ENCODE data around the gene DNAH14. TPM values are rescaled to one million over a fixed set of nuclear protein-coding genes. Genes with fewer than 3 reads are reported as not detected.

DNAH14 gene
- total RNA-seq, 1 experiment from 2014 or later, result 47.0 TPM

DNA sequence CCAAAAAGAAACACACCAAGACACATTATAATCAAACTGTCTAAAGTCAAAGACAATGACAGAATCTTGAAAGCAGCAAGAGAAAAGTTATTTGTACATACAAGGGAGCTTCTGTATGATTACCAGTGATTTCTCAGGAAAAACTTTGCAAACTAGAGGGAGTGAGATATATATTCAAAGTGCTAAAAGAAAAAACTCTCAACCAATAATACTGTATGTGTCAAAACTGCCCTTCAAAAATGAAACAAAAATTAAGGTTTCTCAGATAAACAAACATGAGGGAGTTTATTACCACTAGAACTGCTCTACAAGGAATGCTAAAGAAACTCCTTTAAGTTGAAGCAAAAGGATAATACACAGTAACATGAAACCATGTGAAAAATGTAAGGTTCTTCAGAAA, 418.9 kb downstream of the DNAH14 start:
- no peaks in the 10 kb centered on the region for H3K9me3 ChIP-seq (ENCODE audit: control insufficient read depth, insufficient read depth, low read depth, low read length)
- POLR2A ChIA-PET, result no interaction called here
- no TSS peak for BruUV-seq (replicated peaks)

DNA sequence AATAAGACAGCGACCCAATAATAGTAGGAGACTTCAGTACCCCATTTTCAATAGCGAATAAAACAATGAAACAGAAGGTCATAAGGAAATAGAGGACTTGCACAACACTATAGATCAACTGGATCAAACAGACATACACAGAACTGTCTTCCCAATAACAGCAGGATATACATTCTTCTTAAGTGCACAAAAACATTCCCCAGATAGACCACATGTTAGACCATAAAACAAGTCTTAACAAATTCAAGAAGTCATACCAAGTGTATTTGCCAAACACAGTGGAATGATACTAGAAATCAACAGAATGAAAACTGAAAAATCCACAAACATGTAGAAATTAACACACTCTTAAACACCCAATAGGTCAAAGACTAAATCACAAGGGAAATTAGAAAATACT, 420.4 kb downstream of the DNAH14 start:
- in situ Hi-C loops (cut with HindIII; ENCODE audit: low pct_unique_long_range_greater_than_20kb, low sequenced_read_pairs), result no loop called here
- ChIA-PET CTCF (no interaction called here), POLR2A (no interaction called here)
- intact Hi-C loops (cut with micrococcal nuclease; ENCODE audit: unreplicated experiment), result no loop called here
- TF ChIP-seq POLR2AphosphoS5 (IDR thresholded peaks at IDR 0.05; ENCODE audit: low read depth, low read length) (no peak), SIN3A (IDR thresholded peaks at IDR 0.05; ENCODE audit: borderline replicate concordance, insufficient read depth, low read depth, low read length) (no peak), TCF7L2 (IDR thresholded peaks at IDR 0.05; ENCODE audit: low read depth, low read length) (no peak)
- TF ChIP-seq, protein P1, sequence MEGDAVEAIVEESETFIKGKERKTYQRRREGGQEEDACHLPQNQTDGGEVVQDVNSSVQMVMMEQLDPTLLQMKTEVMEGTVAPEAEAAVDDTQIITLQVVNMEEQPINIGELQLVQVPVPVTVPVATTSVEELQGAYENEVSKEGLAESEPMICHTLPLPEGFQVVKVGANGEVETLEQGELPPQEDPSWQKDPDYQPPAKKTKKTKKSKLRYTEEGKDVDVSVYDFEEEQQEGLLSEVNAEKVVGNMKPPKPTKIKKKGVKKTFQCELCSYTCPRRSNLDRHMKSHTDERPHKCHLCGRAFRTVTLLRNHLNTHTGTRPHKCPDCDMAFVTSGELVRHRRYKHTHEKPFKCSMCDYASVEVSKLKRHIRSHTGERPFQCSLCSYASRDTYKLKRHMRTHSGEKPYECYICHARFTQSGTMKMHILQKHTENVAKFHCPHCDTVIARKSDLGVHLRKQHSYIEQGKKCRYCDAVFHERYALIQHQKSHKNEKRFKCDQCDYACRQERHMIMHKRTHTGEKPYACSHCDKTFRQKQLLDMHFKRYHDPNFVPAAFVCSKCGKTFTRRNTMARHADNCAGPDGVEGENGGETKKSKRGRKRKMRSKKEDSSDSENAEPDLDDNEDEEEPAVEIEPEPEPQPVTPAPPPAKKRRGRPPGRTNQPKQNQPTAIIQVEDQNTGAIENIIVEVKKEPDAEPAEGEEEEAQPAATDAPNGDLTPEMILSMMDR (IDR thresholded peaks at IDR 0.05), result no peak
- TF ChIP-seq, protein P2, sequence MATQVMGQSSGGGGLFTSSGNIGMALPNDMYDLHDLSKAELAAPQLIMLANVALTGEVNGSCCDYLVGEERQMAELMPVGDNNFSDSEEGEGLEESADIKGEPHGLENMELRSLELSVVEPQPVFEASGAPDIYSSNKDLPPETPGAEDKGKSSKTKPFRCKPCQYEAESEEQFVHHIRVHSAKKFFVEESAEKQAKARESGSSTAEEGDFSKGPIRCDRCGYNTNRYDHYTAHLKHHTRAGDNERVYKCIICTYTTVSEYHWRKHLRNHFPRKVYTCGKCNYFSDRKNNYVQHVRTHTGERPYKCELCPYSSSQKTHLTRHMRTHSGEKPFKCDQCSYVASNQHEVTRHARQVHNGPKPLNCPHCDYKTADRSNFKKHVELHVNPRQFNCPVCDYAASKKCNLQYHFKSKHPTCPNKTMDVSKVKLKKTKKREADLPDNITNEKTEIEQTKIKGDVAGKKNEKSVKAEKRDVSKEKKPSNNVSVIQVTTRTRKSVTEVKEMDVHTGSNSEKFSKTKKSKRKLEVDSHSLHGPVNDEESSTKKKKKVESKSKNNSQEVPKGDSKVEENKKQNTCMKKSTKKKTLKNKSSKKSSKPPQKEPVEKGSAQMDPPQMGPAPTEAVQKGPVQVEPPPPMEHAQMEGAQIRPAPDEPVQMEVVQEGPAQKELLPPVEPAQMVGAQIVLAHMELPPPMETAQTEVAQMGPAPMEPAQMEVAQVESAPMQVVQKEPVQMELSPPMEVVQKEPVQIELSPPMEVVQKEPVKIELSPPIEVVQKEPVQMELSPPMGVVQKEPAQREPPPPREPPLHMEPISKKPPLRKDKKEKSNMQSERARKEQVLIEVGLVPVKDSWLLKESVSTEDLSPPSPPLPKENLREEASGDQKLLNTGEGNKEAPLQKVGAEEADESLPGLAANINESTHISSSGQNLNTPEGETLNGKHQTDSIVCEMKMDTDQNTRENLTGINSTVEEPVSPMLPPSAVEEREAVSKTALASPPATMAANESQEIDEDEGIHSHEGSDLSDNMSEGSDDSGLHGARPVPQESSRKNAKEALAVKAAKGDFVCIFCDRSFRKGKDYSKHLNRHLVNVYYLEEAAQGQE (IDR thresholded peaks at IDR 0.05; ENCODE audit: insufficient read depth in 1 of 2, low read depth in 2 of 2, low read length in 1 of 2), result no peak
- Histone ChIP-seq H3K27ac (ENCODE audit: low read length) (no peak overlapping the region), H3K27me3 (ENCODE audit: control insufficient read depth, insufficient read depth, low read length) (peaks cover 5% of the 10 kb centered on the region; the same call in 1 of the 2 replicates), H3K9me3 (ENCODE audit: control insufficient read depth, insufficient read depth, low read depth, low read length) (no peaks in the 10 kb centered on the region), H3K4me3 (ENCODE audit: low read depth in 2 of 2, low read length in 2 of 2) (no peak overlapping the region), H3K36me3 (ENCODE audit: control insufficient read depth, insufficient read depth, low read length) (no peaks in the 10 kb centered on the region), H3K4me1 (ENCODE audit: control insufficient read depth, insufficient read depth, low read length) (no peaks in the 10 kb centered on the region)
- no peak for DNase-seq (ENCODE audit: low read depth, low spot score)
- no peak for ATAC-seq
- BruUV-seq (replicated peaks), result no TSS peak

More for the DNA sequence above, 418.9 kb downstream of the DNAH14 start:
- in situ Hi-C loops (cut with HindIII; ENCODE audit: low pct_unique_long_range_greater_than_20kb, low sequenced_read_pairs) (no loop called here), intact Hi-C loops (cut with micrococcal nuclease; ENCODE audit: unreplicated experiment) (no loop called here)
- no peak for ATAC-seq
- CTCF ChIA-PET, result no interaction called here
- Histone ChIP-seq H3K36me3 (ENCODE audit: control insufficient read depth, insufficient read depth, low read length) (no peaks in the 10 kb centered on the region), H3K4me1 (ENCODE audit: control insufficient read depth, insufficient read depth, low read length) (no peaks in the 10 kb centered on the region), H3K27me3 (ENCODE audit: control insufficient read depth, insufficient read depth, low read length) (0 out of 2 replicates have a peak, but pooled peaks cover 5% of the 10 kb centered on the region), H3K27ac (ENCODE audit: low read length) (no peak overlapping the region), H3K4me3 (ENCODE audit: low read depth in 2 of 2, low read length in 2 of 2) (no peak overlapping the region)
- TF ChIP-seq POLR2AphosphoS5 (IDR thresholded peaks at IDR 0.05; ENCODE audit: low read depth, low read length), result no peak
- TF ChIP-seq SIN3A (IDR thresholded peaks at IDR 0.05; ENCODE audit: borderline replicate concordance, insufficient read depth, low read depth, low read length), result no peak
- no peak for DNase-seq (ENCODE audit: low read depth, low spot score)

DNA sequence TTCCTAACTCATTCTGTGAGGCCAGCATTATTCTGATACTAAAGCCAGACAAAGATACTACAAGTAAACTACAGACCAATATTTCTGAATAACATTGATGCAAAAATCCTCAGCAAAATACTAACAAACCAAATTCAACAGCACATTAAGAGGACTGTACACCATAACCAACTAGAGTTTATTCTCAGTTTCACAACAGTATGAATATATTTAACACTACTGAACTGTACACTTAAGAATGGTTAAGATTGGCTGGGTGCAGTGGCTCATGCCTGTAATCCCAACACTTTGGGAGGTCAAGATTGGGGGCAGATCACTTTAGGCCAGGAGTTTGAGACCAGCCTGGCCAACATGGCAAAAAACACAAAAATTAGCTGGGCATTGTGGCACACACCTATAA, 421.4 kb downstream of the DNAH14 start:
- POLR2A ChIA-PET, result interaction anchor here (0.7 kb wide), 1 partner anchor 1004 kb away, joined by 3 read pairs; no protein-coding TSS in a partner anchor
- TF ChIP-seq TCF7L2 (IDR thresholded peaks at IDR 0.05; ENCODE audit: low read depth, low read length) (no peak), SIN3A (IDR thresholded peaks at IDR 0.05; ENCODE audit: borderline replicate concordance, insufficient read depth, low read depth, low read length) (no peak), POLR2AphosphoS5 (IDR thresholded peaks at IDR 0.05; ENCODE audit: low read depth, low read length) (no peak)
- TF ChIP-seq, protein P1 (IDR thresholded peaks at IDR 0.05), result no peak
- TF ChIP-seq, protein P2 (IDR thresholded peaks at IDR 0.05; ENCODE audit: insufficient read depth in 1 of 2, low read depth in 2 of 2, low read length in 1 of 2), result no peak
- in situ Hi-C loops (cut with HindIII; ENCODE audit: low pct_unique_long_range_greater_than_20kb, low sequenced_read_pairs), result no loop called here
- H3K36me3 ChIP-seq (ENCODE audit: control insufficient read depth, insufficient read depth, low read length), result no peaks in the 10 kb centered on the region
- no peaks in the 10 kb centered on the region for H3K9me3 ChIP-seq (ENCODE audit: control insufficient read depth, insufficient read depth, low read depth, low read length)
- H3K27me3 ChIP-seq (ENCODE audit: control insufficient read depth, insufficient read depth, low read length), result peaks cover 5% of the 10 kb centered on the region; the same call in 1 of the 2 replicates
- CTCF ChIA-PET, result no interaction called here
- DNase-seq (ENCODE audit: low read depth, low spot score) (no peak), ATAC-seq (no peak)
- H3K27ac ChIP-seq (ENCODE audit: low read length), result no peak overlapping the region
- intact Hi-C loops (cut with micrococcal nuclease; ENCODE audit: unreplicated experiment), result no loop called here
- H3K4me3 ChIP-seq (ENCODE audit: low read depth in 2 of 2, low read length in 2 of 2), result no peak overlapping the region
- H3K4me1 ChIP-seq (ENCODE audit: control insufficient read depth, insufficient read depth, low read length), result no peaks in the 10 kb centered on the region
- BruUV-seq (replicated peaks), result no TSS peak

Measured in Panc1 (cell line).